ENCODE results near the gene ZNF354C.

ZNF354C gene

DNA sequence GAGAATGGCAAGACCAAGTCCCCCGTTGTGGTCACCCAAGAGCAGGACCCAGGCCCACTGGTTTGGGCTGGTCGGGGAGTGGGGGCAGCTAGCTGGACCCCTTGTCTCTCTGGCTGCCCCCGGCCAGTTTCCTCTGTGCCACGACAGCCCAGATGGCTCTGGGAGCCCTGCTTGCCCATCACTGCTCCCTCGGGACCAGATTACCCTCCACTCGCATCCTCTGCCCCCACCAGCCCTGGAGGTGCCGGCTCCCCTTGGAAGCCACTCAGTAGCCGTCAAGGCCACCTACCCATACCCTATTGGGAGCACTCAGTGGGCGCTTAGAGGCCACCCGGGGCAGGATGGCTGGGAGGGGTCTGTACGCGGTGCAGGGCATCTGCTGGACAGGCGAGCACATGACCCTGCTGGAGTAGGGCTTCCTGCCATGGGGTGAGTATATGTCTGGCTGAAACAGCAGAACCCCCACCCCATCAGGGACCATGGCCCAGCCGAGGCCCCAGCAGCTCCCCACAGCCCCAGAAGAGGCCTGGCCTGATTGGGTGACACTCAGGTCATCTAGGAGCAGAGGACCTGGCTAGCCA lies 70.0 kb downstream of the ZNF354C start:
- Histone ChIP-seq H3K4me3 (ENCODE audit: low read depth, low read length) (no peak overlapping the region), H3K27me3 (ENCODE audit: control insufficient read depth, insufficient read depth, low read length) (no peaks in the 10 kb centered on the region), H3K9me3 (ENCODE audit: control insufficient read depth, insufficient read depth, low read depth, low read length) (peaks cover 7% of the 10 kb centered on the region; the same call in 1 of the 2 replicates), H3K27ac (ENCODE audit: low read depth, low read length) (no peak overlapping the region), H3K4me1 (ENCODE audit: control insufficient read depth, insufficient read depth, low read length) (no peaks in the 10 kb centered on the region), H3K36me3 (ENCODE audit: control insufficient read depth, insufficient read depth, low read length) (no peaks in the 10 kb centered on the region), H3K9ac (ENCODE audit: low read length) (no peak overlapping the region)

DNA sequence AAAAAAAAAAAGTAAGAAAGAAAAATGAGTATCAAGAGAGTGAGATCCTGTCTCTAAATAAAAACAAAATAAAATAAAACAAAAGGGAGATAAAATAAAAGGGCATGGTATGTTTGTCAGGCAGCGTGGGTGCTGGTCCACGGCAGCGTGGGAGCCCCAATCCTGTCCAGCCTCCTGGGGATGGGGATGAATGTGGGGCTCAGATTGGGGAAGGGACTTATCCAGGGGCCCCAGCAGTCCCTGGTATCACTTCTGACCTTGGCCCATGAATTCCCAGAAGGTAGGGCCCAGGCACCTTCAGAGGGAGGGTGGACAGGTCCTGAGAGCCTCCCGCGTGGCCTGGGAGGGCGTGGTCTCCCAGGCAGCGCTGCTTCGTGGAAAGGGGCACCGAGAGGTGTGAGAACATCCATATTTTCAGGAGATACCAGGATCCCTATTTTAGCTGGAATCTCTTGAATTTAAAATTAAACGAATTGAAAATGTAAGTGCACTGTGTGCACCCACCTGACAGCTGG lies 71.2 kb downstream of the ZNF354C start:
- Histone ChIP-seq H3K9me3 (ENCODE audit: control insufficient read depth, insufficient read depth, low read depth, low read length) (peaks cover 5% of the 10 kb centered on the region; the same call in 1 of the 2 replicates), H3K36me3 (ENCODE audit: control insufficient read depth, insufficient read depth, low read length) (no peaks in the 10 kb centered on the region), H3K27ac (ENCODE audit: low read depth, low read length) (no peak overlapping the region), H3K27me3 (ENCODE audit: control insufficient read depth, insufficient read depth, low read length) (no peaks in the 10 kb centered on the region), H3K4me3 (ENCODE audit: low read depth, low read length) (no peak overlapping the region), H3K9ac (ENCODE audit: low read length) (no peak overlapping the region), H3K4me1 (ENCODE audit: control insufficient read depth, insufficient read depth, low read length) (no peaks in the 10 kb centered on the region)

DNA sequence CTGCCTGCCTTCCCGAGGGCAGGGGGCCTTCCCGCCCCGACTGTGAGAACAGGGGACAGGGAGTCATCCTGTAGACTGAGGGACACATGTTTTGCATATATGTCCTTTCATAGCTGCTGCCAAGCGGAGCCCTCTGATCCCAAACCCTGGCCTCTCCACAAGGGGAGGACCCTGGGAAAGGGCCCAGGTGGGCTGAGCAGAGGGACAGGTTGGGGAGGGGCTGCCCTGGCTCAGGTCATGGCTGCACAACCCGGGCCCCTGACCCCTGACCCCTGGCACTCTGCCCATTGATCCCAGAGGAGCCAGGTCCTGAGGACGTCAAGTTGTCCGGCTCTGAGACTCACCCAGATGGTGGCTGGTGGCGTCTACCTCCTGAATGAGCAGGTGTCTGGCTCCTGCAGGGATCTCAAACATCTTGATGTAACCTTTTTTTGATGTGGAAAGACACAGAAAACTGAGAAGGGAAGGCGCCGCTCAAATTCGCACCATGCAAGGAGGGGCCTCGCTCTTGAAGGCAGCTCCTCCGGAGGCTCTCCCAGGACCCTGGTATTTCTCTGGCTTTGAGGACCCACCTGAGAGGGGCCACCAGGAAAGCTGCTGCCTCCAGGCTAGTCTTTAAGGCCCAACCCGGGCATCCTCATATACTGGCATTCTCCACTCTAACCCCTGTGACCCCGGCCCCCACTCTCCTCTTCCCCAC lies 71.9 kb downstream of the ZNF354C start:
- Histone ChIP-seq H3K36me3 (ENCODE audit: control insufficient read depth, insufficient read depth, low read length) (no peaks in the 10 kb centered on the region), H3K4me1 (ENCODE audit: control insufficient read depth, insufficient read depth, low read length) (no peaks in the 10 kb centered on the region), H3K27me3 (ENCODE audit: control insufficient read depth, insufficient read depth, low read length) (no peaks in the 10 kb centered on the region), H3K9ac (ENCODE audit: low read length) (no peak overlapping the region), H3K4me3 (ENCODE audit: low read depth, low read length) (no peak overlapping the region), H3K27ac (ENCODE audit: low read depth, low read length) (no peak overlapping the region), H3K9me3 (ENCODE audit: control insufficient read depth, insufficient read depth, low read depth, low read length) (peaks cover 5% of the 10 kb centered on the region; the same call in 1 of the 2 replicates)

DNA sequence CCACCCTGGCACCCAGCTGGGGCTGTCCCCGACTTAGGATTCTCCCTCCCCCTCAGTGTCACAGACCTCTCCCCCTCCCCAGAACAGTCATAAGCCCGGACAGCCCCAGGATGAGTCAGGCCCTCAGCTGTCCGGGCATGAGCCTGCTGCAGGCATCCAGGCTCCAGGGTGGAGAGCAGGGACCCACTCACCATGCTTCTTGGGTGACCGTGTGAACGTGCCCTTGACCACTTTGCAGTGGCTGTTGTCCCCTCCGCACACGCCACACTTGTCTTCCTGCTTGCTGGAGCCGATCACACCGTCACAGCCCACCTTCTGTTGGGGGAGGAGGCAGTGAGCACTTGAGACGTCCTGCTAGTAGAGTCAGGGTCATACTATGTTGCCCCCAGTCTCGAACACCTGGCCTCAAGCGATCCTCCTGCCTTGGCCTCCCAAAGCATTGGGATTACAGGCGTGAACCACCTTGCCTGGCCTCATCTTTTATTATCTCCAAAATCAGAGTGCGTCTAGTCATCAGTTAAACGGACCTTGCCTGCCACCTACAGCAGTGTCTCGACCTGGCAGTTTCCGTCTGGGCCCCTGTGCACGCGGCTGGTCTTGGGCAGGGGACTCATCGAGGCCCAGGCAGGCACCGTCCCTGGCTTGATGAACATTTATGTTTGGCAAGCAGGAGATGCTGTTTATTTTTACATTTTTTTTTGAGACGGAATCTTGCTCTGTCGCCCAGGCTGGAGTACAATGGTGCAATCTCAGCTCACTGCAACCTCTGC lies 72.6 kb downstream of the ZNF354C start:
- no peak overlapping the region for H3K9ac ChIP-seq (ENCODE audit: low read length)
- no peak overlapping the region for H3K27ac ChIP-seq (ENCODE audit: low read depth, low read length)
- H3K4me1 ChIP-seq (ENCODE audit: control insufficient read depth, insufficient read depth, low read length), result no peaks in the 10 kb centered on the region
- no peaks in the 10 kb centered on the region for H3K36me3 ChIP-seq (ENCODE audit: control insufficient read depth, insufficient read depth, low read length)
- no peaks in the 10 kb centered on the region for H3K27me3 ChIP-seq (ENCODE audit: control insufficient read depth, insufficient read depth, low read length)
- H3K9me3 ChIP-seq (ENCODE audit: control insufficient read depth, insufficient read depth, low read depth, low read length), result peaks cover 5% of the 10 kb centered on the region; the same call in 1 of the 2 replicates
- no peak overlapping the region for H3K4me3 ChIP-seq (ENCODE audit: low read depth, low read length)
